HCEC 1CT (cell line): ENCODE measurements around the gene POP4.

Experiments
- DNase-seq: peaks from one replicate; pipeline ENCODE4 v3.0.0-alpha.2; 2017

POP4 gene

DNA sequence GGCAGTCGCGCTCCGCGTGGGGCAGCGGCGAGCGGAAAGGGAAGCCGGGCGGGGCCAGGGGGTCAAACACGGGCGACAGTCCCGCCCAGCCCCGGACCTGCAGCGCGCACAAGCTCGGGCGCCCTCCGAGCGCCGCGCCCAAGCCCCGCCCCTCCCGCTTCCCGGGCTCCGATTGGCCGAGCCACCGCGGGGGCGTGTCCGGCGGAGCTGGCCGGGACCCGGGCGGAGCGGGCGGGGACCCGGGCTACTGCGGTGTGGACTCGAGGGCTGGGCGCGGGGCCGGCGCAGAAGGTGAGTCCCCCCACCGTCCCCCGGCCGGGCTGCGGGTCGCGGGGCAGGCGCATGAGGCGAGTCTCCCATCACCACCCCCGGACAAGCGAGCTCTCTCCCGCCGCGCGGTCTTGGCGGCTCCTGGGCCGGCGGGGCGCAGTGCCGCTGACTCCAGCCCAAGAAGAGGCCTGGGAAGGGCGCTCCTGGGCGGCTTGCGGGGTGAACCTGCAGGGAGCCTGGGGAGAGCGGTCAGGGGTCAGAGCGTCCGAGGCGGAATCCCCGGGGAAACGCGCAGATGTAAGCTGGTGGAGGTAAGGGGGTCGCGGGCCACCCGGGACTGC, 59.2 kb downstream of the POP4 start, which contains the start of gene PLEKHF1:
TSS of gene PLEKHF1 (plus strand) at position 247 of the 611 bp plus-strand sequence. CDS start 8,379 bp downstream, outside the sequence.
- DNase-seq: peak; percentile 71

DNA sequence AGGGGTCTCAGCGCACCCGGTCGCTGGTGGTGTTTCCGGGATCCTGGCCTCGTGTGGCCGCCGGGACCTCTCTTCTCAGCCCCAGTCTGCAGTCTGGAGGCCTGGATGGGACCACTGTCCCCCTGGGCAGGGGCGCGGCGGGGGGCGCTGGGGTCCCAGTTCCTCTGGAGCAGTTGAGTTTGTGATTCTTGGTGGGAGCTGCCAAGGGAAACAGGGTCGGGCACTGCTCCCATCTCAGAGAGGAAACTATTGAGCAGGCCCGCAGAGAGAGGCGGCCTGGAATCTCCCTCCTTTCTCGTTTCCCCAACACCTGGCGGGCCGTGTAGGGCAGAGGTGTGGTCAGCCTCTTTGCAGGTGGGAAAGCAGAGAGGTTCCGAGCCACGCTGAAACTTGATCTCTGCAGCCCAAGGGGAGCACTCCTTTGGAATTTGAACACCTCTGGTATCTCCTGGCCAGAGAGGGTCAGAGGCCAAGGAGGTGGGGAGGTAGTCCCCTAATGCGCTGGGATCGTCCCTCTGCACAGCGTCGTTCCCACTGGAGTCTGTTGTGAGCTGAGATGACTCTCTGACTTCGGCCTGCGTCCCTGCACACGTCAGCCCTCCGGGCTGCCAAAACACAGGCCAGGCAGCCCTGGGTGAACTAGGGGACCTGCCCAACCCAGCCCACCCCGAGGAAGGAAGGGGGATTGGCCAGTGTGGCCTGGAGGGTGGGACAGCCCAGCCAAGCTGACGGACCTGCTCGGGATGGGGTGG, 59.9 kb downstream of the POP4 start:
- DNase-seq: peak; percentile 16
